DOHH2 (cell line): Measurements from ENCODE around the gene USP32.

Source experiments
- CTCF ChIP-seq: fragments of 200-600 bp; sonication (generic); IDR thresholded peaks from one replicate; pipeline ENCODE4 v1.5.1; 2014; ENCODE audit warnings: antibody characterized with exemption, mild to moderate bottlenecking, low read depth, low read length; ENCODE audit not compliant: poor library complexity, severe bottlenecking
- EZH2phosphoT487 ChIP-seq: fragments of 200-600 bp; sonication (generic); IDR thresholded peaks from 2 replicates; pipeline ENCODE4 v1.6.1; 2017; ENCODE audit warnings: borderline replicate concordance, mild to moderate bottlenecking, antibody characterized with exemption, low read length, moderate library complexity, mixed read lengths

GRCh38 chr17:60253048-60253447 lies 138.9 kb downstream of the USP32 start:
- no peak for TF ChIP-seq CTCF
- TF ChIP-seq EZH2phosphoT487: no peak
